GM19328 (cell line): Measurements from ENCODE around the gene ADGRB3.
"Not testable (repeated sequence)": the region's sequence is repeated elsewhere in the genome, so short reads cannot be mapped to it uniquely, and the experiment has no call there.

Experiments used
- ATAC-seq: cut with Tn5 transposase; IDR thresholded peaks from one replicate; pipeline ENCODE4 v1.9.1; 2021; ENCODE audit warnings: mild to moderate bottlenecking, moderate library complexity; ENCODE audit not compliant: unreplicated experiment

Gene ADGRB3

GRCh38 chr6:68642977-68643376, 7.9 kb downstream of the ADGRB3 start:
- no peak for ATAC-seq

DNA sequence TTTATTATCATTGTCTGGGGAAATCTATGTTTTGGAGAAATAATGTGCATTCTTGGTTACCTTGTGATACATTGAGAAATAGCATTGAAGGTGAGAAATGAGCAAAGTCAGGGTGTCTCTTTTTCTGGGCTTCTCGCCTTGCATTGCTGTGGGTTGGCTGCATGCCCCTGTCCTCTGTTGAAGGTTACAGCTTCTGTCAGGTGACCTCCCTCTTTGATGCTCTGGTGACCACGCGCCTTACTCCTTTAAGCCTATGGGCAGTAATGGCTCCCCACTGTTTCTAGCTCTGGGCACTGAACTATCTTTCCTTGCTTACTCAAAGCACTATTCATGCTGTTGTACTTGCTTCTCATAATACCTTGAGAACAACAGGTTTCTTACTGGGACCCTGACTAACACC, 14.6 kb downstream of the ADGRB3 start:
- ATAC-seq, result no peak

- no peak for ATAC-seq
Measured at GRCh38 chr6:68650142-68650541, 15.1 kb downstream of the ADGRB3 start.

DNA sequence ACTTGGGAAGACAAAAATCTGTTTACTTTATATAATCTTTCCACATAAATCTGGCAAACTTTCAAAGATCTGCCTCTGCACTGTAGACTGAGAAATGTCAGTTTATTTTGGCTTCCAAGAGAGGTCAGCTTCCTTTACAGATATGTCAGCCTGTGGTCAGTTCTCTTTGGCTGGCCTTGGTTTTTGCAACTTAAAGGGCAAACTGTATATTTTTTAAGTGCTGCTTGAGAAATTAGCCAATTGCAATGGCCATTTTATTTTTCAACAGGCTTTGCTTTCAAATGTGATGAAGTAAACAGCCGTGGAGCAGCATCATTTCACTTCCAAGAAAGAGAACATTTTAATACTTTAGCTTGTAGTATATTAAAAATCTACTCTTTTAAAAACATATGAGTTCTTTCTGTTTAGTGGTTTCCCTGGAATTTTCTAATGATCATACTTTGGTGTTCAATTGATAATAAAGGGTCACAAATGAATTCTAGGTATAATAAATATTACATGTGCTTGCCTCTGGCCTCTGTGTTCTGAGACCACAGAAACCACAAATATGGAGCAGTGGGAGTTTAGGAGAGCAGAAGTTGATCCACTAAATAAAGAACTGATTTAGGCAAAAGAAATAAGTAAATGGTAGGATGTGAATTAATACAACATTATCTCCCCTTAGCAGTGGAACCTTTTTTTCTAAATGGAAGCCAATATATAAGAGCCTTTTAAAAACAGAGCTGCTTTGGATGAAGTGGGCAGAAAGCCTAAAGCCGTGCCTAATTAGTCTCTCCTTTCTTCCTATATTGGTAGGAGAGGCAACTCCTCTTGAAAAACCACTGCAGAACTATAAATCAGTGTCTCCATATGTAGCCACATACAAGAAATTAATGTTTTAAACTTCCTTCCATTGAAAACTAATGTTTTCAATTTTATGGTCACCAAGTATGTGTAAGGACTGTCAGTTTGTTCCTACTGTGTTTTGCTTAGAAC, 16.2 kb downstream of the ADGRB3 start:
- ATAC-seq, result no peak

GRCh38 chr6:68652117-68652536, 17.0 kb downstream of the ADGRB3 start:
- ATAC-seq, result no peak

GRCh38 chr6:68653074-68653705, 18.1 kb downstream of the ADGRB3 start:
- no peak for ATAC-seq

DNA sequence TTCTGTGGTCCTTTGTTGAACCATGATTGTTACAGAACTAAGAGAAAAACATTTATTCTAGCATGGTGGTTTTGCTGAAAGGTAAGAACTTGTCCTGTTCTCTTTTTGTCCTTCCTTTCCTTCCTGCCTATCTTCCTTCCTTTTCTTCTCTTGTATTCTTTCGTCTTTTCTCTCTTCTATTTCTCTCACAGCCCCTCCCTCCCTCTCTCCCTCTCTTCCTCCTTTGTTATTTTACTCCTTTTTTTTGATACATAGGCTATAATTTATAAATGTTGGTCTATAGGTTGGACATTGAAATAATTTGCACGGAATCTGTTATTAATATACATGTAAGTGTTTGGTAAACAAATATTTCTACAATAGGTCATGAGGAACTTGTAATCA, 18.6 kb downstream of the ADGRB3 start:
- ATAC-seq, result no peak

- ATAC-seq, result no peak
Measured at GRCh38 chr6:68654134-68654533, 19.1 kb downstream of the ADGRB3 start.

DNA sequence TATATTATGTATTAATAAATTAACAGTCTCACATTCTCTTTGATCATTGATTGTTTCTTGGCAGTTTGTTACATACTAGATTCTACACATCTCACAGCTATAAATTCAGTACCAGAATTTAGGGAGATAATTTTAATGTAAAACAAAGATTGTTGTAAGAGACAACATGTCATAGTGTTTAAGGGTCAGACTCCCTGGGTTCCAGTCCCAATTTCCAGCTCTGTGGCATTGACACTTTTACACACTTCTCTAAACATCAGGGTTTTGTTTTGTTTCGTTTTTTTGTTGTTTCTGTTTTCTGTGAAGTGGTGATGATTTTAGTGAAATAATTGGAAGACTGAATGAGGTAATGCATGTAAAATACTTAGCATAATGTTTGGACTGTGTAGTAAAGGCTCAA, 19.9 kb downstream of the ADGRB3 start:
- ATAC-seq, result no peak

DNA sequence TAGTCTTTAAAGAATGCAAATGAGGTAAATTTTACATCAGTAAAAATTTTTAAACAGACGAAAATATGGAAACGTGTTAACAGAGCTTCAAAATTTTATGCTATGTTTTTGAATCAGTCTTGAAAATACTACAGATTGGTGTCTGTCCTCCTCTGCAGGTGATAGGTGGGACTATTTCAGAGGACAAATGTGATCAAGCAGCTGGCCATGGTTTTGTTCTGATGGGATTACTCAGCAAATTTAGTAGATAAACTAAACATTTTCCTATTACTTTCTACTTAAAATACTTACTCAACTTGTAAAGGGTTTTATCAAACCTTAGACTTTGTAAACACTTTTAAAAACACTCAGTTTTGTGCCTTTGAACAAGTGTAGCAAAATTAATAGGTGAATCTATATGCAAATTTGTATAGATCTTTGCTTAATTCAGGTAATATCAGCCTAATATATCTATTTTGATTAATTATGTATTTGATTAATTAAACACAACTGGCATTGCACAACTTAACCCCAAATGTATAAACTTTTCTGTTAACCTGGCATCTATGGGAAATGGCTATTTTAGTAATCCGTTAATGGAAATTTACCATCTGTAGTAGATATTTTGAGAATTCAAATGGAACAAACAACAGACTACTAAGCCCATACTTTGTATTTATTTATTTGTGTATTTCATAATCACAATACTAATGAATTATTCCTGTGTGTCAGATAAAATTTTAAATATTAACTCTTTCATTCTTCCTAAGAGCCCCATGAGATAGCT, 22.5 kb downstream of the ADGRB3 start:
- ATAC-seq, result no peak

GRCh38 chr6:68658338-68658737, 23.3 kb downstream of the ADGRB3 start:
- ATAC-seq, result no peak

DNA sequence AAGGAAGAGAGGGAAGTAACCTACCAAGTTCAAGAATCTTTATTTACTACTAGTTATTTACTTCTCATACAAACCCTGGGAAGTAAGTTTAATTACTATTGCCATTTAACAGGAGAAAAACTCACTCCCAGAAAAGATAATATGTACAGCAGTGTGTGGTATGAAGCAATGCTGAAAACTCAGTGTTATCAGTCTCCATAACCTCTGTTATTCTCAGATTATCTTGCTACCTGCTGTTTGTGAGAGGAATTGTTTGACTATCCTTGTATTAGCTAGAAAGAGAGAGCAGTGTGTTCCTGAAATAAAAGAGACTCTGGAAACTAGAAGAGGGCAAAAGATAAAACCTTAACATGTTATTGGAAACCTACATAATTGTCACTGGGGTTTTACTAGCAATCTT, 38.2 kb downstream of the ADGRB3 start:
- no peak for ATAC-seq

GRCh38 chr6:68675548-68675947, 40.5 kb downstream of the ADGRB3 start:
- no peak for ATAC-seq

- not testable (repeated sequence) for ATAC-seq
Measured at GRCh38 chr6:68676094-68676493, 41.0 kb downstream of the ADGRB3 start.

DNA sequence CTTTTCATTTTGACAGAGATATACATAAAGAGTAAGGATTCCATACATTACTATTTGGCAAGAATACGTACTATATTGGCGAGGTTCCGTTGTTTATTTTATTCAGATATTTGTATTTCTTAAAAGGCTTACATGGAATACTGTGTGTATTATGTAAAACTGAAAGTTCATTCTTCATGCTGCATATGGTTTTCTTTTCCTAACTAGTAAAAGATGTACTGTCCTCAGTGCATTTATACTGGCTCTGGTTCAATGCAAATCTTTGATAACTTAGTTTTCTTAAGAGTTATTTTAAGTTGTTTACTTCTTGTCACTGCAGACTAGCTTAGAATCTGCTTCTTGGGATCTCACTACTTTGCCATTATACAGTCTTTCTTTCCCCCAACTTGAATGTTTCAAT, 42.0 kb downstream of the ADGRB3 start:
- no peak for ATAC-seq

- no peak for ATAC-seq
Measured at GRCh38 chr6:68679399-68679798, 44.3 kb downstream of the ADGRB3 start.

DNA sequence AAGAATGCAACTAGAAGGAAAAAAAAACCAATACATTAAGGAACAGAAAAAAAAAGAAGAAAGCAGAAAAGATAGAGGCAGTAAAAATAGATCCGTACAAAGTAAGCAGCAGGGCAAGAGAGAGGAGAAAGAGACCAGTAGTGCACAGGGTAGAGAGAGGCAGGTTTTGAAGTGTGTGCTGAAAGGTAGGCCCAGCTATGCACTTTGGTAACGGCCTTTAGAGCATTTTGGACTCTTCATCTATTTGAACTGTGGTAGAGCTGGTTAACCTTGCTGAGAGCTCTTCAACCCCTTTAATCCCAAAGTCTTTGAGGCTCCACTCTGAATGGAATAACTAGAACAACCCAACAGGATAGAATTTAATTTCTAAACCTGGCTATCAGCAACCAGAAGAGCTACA, 45.2 kb downstream of the ADGRB3 start:
- no peak for ATAC-seq

- no peak for ATAC-seq
Measured at GRCh38 chr6:68689910-68690309, 54.8 kb downstream of the ADGRB3 start.

DNA sequence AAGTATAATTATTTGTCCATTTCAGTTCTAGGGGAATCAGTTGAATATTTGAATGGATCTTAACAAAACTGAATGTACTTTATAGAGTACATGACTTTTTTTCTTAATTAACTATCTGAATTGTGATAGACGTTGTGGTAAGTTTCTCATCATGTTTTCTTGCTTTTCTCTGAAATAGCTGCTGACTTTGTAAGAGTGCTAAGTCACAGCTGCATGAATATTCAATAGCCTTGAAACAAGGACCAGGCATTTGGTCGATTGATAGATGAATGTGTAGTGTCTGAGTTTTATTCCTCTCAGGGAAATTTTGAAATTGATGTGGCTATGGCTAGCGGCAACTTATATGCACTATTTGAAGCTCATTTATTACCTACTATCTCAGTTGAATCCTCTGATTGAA, 56.0 kb downstream of the ADGRB3 start:
- ATAC-seq, result no peak

GRCh38 chr6:68693271-68693670, 58.2 kb downstream of the ADGRB3 start:
- ATAC-seq, result no peak

GRCh38 chr6:68695403-68695802, 60.3 kb downstream of the ADGRB3 start:
- no peak for ATAC-seq

DNA sequence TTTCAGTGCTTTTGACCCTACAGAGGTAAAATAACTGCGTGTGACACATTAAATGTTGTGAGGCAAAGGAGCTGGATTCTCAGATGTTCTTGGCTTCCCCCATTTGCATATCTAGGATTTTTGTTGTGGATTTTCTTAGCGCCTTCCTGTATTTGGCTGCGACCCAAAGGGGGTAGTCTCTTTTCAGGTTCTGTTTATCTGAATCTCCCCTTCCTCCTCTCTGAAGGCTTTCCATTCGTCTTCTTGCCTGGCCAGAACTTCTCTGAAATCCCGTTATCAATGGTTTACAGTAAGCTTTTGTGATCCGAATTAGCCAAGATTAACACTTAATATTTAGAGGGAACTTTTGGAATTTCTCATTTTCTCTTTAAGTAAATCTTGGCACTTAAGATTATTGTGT, 60.8 kb downstream of the ADGRB3 start:
- no peak for ATAC-seq
